H9 (cell line): ENCODE measurements around the gene ZNF865. TPM values are rescaled to one million over a fixed set of nuclear protein-coding genes. Genes with fewer than 3 reads are reported as not detected.

Experiments
- DNase-seq: peaks from one replicate; pipeline ENCODE4 v3.0.0-alpha.2; 2017
- H2AFZ ChIP-seq: one replicate; pipeline ENCODE4 v1.6.1; 2013; ENCODE audit warnings: mild to moderate bottlenecking, low read length, control low read depth, moderate library complexity
- H2AK5ac ChIP-seq: 2 replicates; pipeline ENCODE4 v1.6.1; 2013; ENCODE audit warnings: low read length, control low read depth, mixed read lengths; ENCODE audit not compliant: insufficient read length
- H2BK120ac ChIP-seq: one replicate; pipeline ENCODE4 v1.6.1; 2013; ENCODE audit warnings: low read depth, mild to moderate bottlenecking, low read length, control low read depth, inconsistent platforms; ENCODE audit not compliant: poor library complexity, severe bottlenecking
- H2BK12ac ChIP-seq: 2 replicates; pipeline ENCODE4 v1.6.1; 2013; ENCODE audit warnings: low read length, control low read depth, mixed read lengths, low read depth; ENCODE audit not compliant: insufficient read length
- H2BK15ac ChIP-seq: 2 replicates; pipeline ENCODE4 v1.6.1; 2013; ENCODE audit warnings: low read depth, low read length, control low read depth
- H2BK20ac ChIP-seq: one replicate; pipeline ENCODE4 v1.6.1; 2013; ENCODE audit warnings: low read depth, mild to moderate bottlenecking, low read length, control low read depth, inconsistent platforms; ENCODE audit not compliant: poor library complexity, severe bottlenecking
- H2BK5ac ChIP-seq: 2 replicates; pipeline ENCODE4 v1.6.1; 2013; ENCODE audit warnings: low read length, control low read depth, mixed read lengths; ENCODE audit not compliant: insufficient read length
- H3K14ac ChIP-seq: 2 replicates; pipeline ENCODE4 v1.6.1; 2013; ENCODE audit warnings: low read length, control low read depth; ENCODE audit not compliant: insufficient read depth
- H3K18ac ChIP-seq: 2 replicates; pipeline ENCODE4 v1.6.1; 2013; ENCODE audit warnings: low read depth, mild to moderate bottlenecking, mixed read lengths, low read length, control low read depth; ENCODE audit not compliant: insufficient read length
- H3K23ac ChIP-seq: 2 replicates; pipeline ENCODE4 v1.6.1; 2013; ENCODE audit warnings: low read length, control low read depth, mixed read lengths, low read depth; ENCODE audit not compliant: insufficient read length
- H3K23me2 ChIP-seq: 2 replicates; pipeline ENCODE4 v1.6.1; 2013; ENCODE audit warnings: low read depth, mild to moderate bottlenecking, mixed read lengths, low read length, control low read depth; ENCODE audit not compliant: insufficient read length, poor library complexity, severe bottlenecking
- H3K27ac ChIP-seq: 2 replicates; pipeline ENCODE4 v1.5.1; 2013; ENCODE audit warnings: low read length, control low read depth, mixed read lengths, low read depth; ENCODE audit not compliant: insufficient read length
- H3K27me3 ChIP-seq: 2 replicates; pipeline ENCODE4 v1.6.1; 2013; ENCODE audit warnings: low read length, control low read depth, inconsistent platforms; ENCODE audit not compliant: insufficient read depth
- H3K4ac ChIP-seq: 2 replicates; pipeline ENCODE4 v1.6.1; 2013; ENCODE audit warnings: low read depth, mild to moderate bottlenecking, control low read depth, inconsistent platforms, low read length, moderate library complexity
- H3K4me1 ChIP-seq: 2 replicates; pipeline ENCODE4 v1.6.1; 2013; ENCODE audit warnings: low read length, control low read depth, inconsistent platforms; ENCODE audit not compliant: insufficient read depth
- H3K4me2 ChIP-seq: 2 replicates; pipeline ENCODE4 v1.6.1; 2013; ENCODE audit warnings: low read length, control low read depth, mixed read lengths; ENCODE audit not compliant: insufficient read length, insufficient read depth
- H3K56ac ChIP-seq: 2 replicates; pipeline ENCODE4 v1.6.1; 2013; ENCODE audit warnings: low read depth, mild to moderate bottlenecking, mixed read lengths, low read length, control low read depth; ENCODE audit not compliant: insufficient read length
- H3K79me1 ChIP-seq: 2 replicates; pipeline ENCODE4 v1.6.1; 2013; ENCODE audit warnings: low read depth, mild to moderate bottlenecking, moderate library complexity, low read length, control low read depth, inconsistent platforms; ENCODE audit not compliant: insufficient read depth, poor library complexity, severe bottlenecking
- H3K79me2 ChIP-seq: 2 replicates; pipeline ENCODE4 v1.6.1; 2013; ENCODE audit warnings: low read length, control low read depth, inconsistent platforms; ENCODE audit not compliant: insufficient read depth
- H3K9ac ChIP-seq: 2 replicates; pipeline ENCODE4 v1.6.1; 2013; ENCODE audit warnings: low read length, control low read depth, mixed read lengths; ENCODE audit not compliant: insufficient read length; ENCODE audit errors: extremely low read depth
- H3K9me3 ChIP-seq: one replicate; pipeline ENCODE4 v1.6.1; 2013; ENCODE audit warnings: low read depth, low read length, inconsistent platforms; ENCODE audit not compliant: control insufficient read depth
- H3T11ph ChIP-seq: one replicate; pipeline ENCODE4 v1.6.1; 2013; ENCODE audit warnings: mild to moderate bottlenecking, low read length, control low read depth, inconsistent platforms
- H4K20me1 ChIP-seq: one replicate; pipeline ENCODE4 v1.6.1; 2013; ENCODE audit not compliant: control insufficient read depth, insufficient read length, insufficient read depth
- H4K5ac ChIP-seq: 2 replicates; pipeline ENCODE4 v1.6.1; 2013; ENCODE audit warnings: low read depth, mild to moderate bottlenecking, mixed read lengths, low read length, control low read depth; ENCODE audit not compliant: insufficient read length
- H4K8ac ChIP-seq: replicated peaks from 2 replicates; pipeline ENCODE4 v1.6.1; 2013; ENCODE audit warnings: low read length, control low read depth, mixed read lengths, low read depth; ENCODE audit not compliant: insufficient read length
- H4K91ac ChIP-seq: 2 replicates; pipeline ENCODE4 v1.6.1; 2013; ENCODE audit warnings: low read depth, mild to moderate bottlenecking, moderate library complexity, mixed read lengths, low read length, control low read depth; ENCODE audit not compliant: insufficient read length
- H3K27ac Mint-ChIP-seq, 3 experiments: 2 replicates in 2 of 3; 3 replicates in 1 of 3; pipeline ENCODE4 v1.8.0; 2020 to 2021; ENCODE audit warnings: mixed read lengths in 3 of 3, mild to moderate bottlenecking in 1 of 3, moderate library complexity in 1 of 3
- H3K27me3 Mint-ChIP-seq: 2 replicates; pipeline ENCODE4 v1.8.0; 2021; ENCODE audit warnings: low read depth, mild to moderate bottlenecking, moderate library complexity, mixed read lengths
- H3K36me3 Mint-ChIP-seq, 3 experiments: 2 replicates in 2 of 3; 3 replicates in 1 of 3; pipeline ENCODE4 v1.8.0; 2020 to 2021; ENCODE audit warnings: low read depth in 3 of 3, mixed read lengths in 3 of 3; ENCODE audit not compliant: insufficient read depth in 1 of 3
- H3K4me1 Mint-ChIP-seq, 2 experiments: 2 replicates each; pipeline ENCODE4 v1.8.0; 2020; ENCODE audit warnings: mixed read lengths in 2 of 2
- H3K4me3 Mint-ChIP-seq, 2 experiments: 2 replicates in 1 of 2; 3 replicates in 1 of 2; pipeline ENCODE4 v1.8.0; 2020 to 2021; ENCODE audit warnings: mild to moderate bottlenecking in 2 of 2, mixed read lengths in 2 of 2, moderate library complexity in 1 of 2
- H3K9me3 Mint-ChIP-seq, 2 experiments: 2 replicates in 1 of 2; 3 replicates in 1 of 2; pipeline ENCODE4 v1.8.0; 2020; ENCODE audit warnings: mild to moderate bottlenecking in 2 of 2, mixed read lengths in 2 of 2, moderate library complexity in 1 of 2
- WGBS: extraction: QIAGEN DNeasy Blood & Tissue Kit; methylation state at CpG from one replicate; pipeline ENCODE4 v1.1.7; 2013; ENCODE audit warnings: missing lambda C conversion rate, low lambda C conversion rate, mixed read lengths; ENCODE audit not compliant: insufficient read length; ENCODE audit errors: extremely low coverage; 5-methylcytosine and 5-hydroxymethylcytosine counted together
- total RNA-seq: library from RNA; stranded (reverse); gene quantifications from 2 replicates; pipeline ENCODE4 v1.2.1, GENCODE V29; 2021
- TF ChIP-seq, protein P1 (sequence below): fragments of 200-600 bp; sonication (generic); conservative IDR thresholded peaks from 3 replicates; pipeline ENCODE4 v1.8.0; 2021; ENCODE audit warnings: antibody characterized with exemption, mild to moderate bottlenecking

The ZNF865 gene
- total RNA-seq, 1 experiment from 2014 or later: 14.3 TPM

DNA sequence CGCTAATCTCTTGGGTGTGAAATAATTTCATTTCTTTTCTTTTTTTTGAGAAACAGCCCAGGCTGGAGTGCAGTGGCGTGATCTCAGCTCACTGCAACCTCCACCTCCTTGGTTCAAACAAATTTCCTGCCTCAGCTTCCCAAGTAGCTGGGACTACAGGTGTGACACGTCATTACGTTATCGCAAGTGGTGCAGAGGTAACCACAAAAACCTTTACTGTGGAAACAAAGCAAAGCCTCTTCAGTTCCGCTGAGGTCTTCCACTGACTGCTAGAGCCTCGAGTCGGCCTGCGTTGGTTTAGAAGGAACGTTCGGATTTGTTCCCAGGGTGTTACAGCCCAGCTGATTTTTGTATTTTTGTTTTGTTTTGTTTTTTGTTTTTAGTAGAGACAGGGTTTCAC lies 20.9 kb downstream of the ZNF865 start:
- no peak overlapping the region for H3K27ac Mint-ChIP-seq
- Histone ChIP-seq H2BK5ac (no peak overlapping the region), H4K5ac (no peak overlapping the region), H3K23me2 (no peaks in the 10 kb centered on the region), H2BK15ac (no peak overlapping the region), H2BK12ac (no peak overlapping the region), H4K20me1 (no peaks in the 10 kb centered on the region), H2BK120ac (no peak overlapping the region), H3T11ph (no peak overlapping the region), H3K4me2 (no peak overlapping the region), H3K4ac (no peak overlapping the region), H3K9me3 (no peaks in the 10 kb centered on the region), H4K8ac (no peak overlapping the region), H3K14ac (no peak overlapping the region), H3K56ac (no peak overlapping the region), H3K23ac (no peak overlapping the region), H3K79me2 (no peaks in the 10 kb centered on the region), H2BK20ac (no peak overlapping the region), H3K27ac (no peak overlapping the region), H3K4me1 (no peaks in the 10 kb centered on the region), H2AFZ (no peak overlapping the region), H3K79me1 (no peaks in the 10 kb centered on the region), H3K27me3 (no peaks in the 10 kb centered on the region), H3K9ac (no peak overlapping the region), H4K91ac (no peak overlapping the region), H3K18ac (no peak overlapping the region), H2AK5ac (no peak overlapping the region)
- H3K9me3 Mint-ChIP-seq: no peaks in the 10 kb centered on the region
- no CpG with 5 or more reads among the region's 11 CpGs for WGBS
- H3K36me3 Mint-ChIP-seq: peaks cover 0 to 4% (median 4%) of the 10 kb centered on the region in 3 experiments; a peak in 3 of 7 replicates
- no peak for DNase-seq
- no peak overlapping the region for H3K4me3 Mint-ChIP-seq
- TF ChIP-seq, protein P1, sequence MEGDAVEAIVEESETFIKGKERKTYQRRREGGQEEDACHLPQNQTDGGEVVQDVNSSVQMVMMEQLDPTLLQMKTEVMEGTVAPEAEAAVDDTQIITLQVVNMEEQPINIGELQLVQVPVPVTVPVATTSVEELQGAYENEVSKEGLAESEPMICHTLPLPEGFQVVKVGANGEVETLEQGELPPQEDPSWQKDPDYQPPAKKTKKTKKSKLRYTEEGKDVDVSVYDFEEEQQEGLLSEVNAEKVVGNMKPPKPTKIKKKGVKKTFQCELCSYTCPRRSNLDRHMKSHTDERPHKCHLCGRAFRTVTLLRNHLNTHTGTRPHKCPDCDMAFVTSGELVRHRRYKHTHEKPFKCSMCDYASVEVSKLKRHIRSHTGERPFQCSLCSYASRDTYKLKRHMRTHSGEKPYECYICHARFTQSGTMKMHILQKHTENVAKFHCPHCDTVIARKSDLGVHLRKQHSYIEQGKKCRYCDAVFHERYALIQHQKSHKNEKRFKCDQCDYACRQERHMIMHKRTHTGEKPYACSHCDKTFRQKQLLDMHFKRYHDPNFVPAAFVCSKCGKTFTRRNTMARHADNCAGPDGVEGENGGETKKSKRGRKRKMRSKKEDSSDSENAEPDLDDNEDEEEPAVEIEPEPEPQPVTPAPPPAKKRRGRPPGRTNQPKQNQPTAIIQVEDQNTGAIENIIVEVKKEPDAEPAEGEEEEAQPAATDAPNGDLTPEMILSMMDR: no peak
- H3K4me1 Mint-ChIP-seq: peaks cover 8 to 15% of the 10 kb centered on the region in 2 experiments
- peaks cover 2% of the 10 kb centered on the region for H3K27me3 Mint-ChIP-seq
